Measurements from ENCODE around the gene PCDH19. TPM values are rescaled to one million over a fixed set of nuclear protein-coding genes. Genes with fewer than 3 reads are reported as not detected.

Gene PCDH19
- total and polyA plus RNA-seq, 8 donors = 0.08 to 0.44 (median 0.18) TPM

DNA sequence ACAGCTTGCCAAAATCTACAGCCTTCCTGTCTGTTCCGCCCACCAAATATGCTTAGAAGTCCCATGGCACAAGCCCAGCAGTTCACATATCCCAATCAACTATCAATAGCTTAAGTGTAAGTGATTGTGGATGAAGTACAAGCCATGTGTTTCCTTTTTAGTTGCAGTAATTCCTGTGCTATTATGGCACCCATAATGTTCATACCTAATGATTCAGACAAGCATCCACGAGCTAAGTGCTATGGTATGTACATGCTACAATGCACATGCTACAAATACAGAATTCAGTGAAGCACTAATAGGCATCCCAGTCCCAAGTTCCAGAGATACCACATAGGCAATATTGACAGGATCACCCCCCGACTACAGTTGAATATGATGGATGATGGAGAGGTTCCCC is 94.5 kb downstream of the PCDH19 start:
- Histone ChIP-seq H3K9me3 (no peaks in the 10 kb centered on the region), H3K4me3 (no peak overlapping the region), H3K27ac (no peak overlapping the region), H3K4me1 (no peaks in the 10 kb centered on the region), H3K27me3 (peaks cover 0 to 12% (median 0%) of the 10 kb centered on the region in 4 donors), H3K36me3 (no peaks in the 10 kb centered on the region)
- ATAC-seq = no peak
- TF ChIP-seq, protein P1, sequence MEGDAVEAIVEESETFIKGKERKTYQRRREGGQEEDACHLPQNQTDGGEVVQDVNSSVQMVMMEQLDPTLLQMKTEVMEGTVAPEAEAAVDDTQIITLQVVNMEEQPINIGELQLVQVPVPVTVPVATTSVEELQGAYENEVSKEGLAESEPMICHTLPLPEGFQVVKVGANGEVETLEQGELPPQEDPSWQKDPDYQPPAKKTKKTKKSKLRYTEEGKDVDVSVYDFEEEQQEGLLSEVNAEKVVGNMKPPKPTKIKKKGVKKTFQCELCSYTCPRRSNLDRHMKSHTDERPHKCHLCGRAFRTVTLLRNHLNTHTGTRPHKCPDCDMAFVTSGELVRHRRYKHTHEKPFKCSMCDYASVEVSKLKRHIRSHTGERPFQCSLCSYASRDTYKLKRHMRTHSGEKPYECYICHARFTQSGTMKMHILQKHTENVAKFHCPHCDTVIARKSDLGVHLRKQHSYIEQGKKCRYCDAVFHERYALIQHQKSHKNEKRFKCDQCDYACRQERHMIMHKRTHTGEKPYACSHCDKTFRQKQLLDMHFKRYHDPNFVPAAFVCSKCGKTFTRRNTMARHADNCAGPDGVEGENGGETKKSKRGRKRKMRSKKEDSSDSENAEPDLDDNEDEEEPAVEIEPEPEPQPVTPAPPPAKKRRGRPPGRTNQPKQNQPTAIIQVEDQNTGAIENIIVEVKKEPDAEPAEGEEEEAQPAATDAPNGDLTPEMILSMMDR (IDR thresholded peaks at IDR 0.05) = no peak
- DNase-seq = no peak
- no peak for FAIRE-seq
- intact Hi-C loops (cut with DNase I) = no loop called here
- WGBS, 2 donors = 52 to 59% methylated on average over 3 of the region's 3 CpGs

DNA sequence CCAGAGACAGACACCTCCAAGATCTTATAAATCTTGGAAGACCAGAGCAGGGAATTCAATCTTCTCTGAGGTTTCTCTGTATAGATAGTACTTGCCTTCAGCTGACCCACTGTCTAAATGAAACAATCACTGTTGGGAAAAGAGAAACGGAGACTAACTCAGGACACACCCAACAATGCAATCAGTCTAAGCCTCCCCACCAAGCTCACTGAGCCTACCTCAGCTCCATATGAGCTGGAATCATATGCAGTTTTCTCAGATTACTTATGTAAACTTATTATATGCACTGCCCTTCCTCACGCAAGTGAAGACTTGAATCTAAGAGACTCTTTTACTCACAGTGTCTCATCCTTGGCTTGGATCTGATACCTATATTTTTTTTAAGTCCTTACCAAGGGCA is 110.5 kb downstream of the PCDH19 start:
- Histone ChIP-seq H3K4me1 (no peaks in the 10 kb centered on the region), H3K4me3 (no peak overlapping the region), H3K27ac (no peak overlapping the region), H3K27me3 (peaks cover 0 to 25% (median 3%) of the 10 kb centered on the region in 4 donors), H3K36me3 (no peaks in the 10 kb centered on the region), H3K9me3 (no peaks in the 10 kb centered on the region)
- DNase-seq (no peak), FAIRE-seq (no peak), ATAC-seq (no peak)
- 49 to 61% methylated on average over 2 of the region's 2 CpGs for WGBS, 2 donors
- TF ChIP-seq, protein P1 (IDR thresholded peaks at IDR 0.05) = no peak
- intact Hi-C loops (cut with DNase I) = no loop called here

DNA sequence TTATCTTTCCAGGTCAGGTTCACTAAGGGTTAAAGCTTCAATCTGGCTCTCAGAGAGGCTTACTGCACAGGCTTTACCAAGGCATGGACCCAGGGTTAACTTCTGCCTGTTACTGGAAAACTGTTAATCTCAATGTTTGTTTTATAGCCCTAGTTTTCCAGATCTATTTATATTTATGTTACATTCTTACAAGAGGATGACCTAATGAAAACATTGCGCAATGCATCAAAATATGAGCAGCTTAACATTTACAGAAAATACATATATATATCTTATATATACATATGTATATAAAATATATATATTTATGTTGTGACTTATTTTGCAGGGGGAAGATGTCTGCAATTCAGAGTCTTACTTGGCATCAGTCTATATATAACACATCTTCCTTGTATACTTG is 112.3 kb downstream of the PCDH19 start:
- intact Hi-C loops (cut with DNase I) = no loop called here
- DNase-seq (no peak), ATAC-seq (no peak), FAIRE-seq (peak; percentile 13)
- 87 to 90% methylated on average over 1 of the region's 1 CpG for WGBS, 2 donors
- Histone ChIP-seq H3K4me1 (no peaks in the 10 kb centered on the region), H3K4me3 (no peak overlapping the region), H3K27me3 (peaks cover 0 to 29% (median 3%) of the 10 kb centered on the region in 4 donors), H3K9me3 (no peaks in the 10 kb centered on the region), H3K36me3 (no peaks in the 10 kb centered on the region), H3K27ac (no peak overlapping the region)
- TF ChIP-seq, protein P1 (IDR thresholded peaks at IDR 0.05) = no peak

DNA sequence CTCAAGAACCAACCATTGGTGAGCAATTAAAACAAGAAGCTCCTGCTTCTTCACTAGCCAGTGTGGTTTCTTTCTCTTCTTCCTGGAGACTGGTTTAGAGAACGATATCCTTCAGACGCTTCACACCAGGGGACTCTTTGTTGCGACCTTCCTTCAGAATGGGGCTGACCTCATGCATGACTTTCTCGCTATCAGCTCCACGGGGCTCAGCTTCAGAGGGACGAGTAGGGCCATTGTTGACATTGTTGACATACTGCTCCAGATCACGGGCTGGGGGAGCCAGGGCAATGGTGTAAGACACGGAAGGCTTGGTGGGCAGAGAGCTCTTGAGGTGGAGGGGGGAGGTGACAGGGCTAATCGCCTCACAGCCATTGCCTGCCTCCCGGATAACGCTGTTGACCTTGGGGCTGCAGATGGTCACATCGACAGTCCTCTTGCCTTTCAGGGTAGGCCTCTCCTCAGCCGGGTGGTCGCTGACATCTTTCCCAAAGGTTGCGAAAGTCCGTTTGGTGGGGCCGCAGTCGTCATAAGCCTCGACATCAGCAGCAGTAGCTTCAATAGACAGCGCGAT is 113.8 kb downstream of the PCDH19 start:
- intact Hi-C loops (cut with DNase I) = no loop called here
- 57 to 62% methylated on average over 21 of the region's 21 CpGs for WGBS, 2 donors
- Histone ChIP-seq H3K4me3 (no peak overlapping the region), H3K27me3 (peaks cover 0 to 20% (median 0%) of the 10 kb centered on the region in 4 donors), H3K36me3 (no peaks in the 10 kb centered on the region), H3K9me3 (no peaks in the 10 kb centered on the region), H3K4me1 (no peaks in the 10 kb centered on the region), H3K27ac (no peak overlapping the region)
- DNase-seq (peak in 2 of 6 donors; percentile 29 to 35), FAIRE-seq (no peak), ATAC-seq (no peak)
- TF ChIP-seq, protein P1 (IDR thresholded peaks at IDR 0.05) = no peak

DNA sequence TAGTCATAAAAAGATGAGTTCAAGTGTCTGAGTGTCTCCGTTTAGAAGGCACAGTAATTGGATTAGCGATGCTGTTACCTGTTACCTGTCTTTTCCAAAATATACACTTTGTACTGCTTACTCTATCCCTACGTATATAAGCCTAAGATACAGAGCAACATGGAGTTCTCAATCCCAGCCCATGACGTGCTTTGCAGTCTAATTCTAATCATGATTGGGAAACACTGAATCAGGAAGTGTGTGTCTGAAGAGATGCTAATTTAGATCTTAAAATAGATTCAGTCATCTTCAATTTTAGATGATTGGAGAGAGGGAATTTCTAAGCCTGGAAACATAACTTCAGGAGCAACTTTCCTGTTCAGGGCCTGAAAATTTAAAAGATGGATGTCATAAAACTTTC is 115.1 kb downstream of the PCDH19 start:
- ATAC-seq (no peak), DNase-seq (no peak), FAIRE-seq (no peak)
- no peaks in the 10 kb centered on the region for H3K9me3 ChIP-seq
- intact Hi-C loops (cut with DNase I) = no loop called here
- WGBS, 2 donors = 53 to 61% methylated on average over 4 of the region's 4 CpGs
- TF ChIP-seq, protein P1 (IDR thresholded peaks at IDR 0.05) = no peak
- H3K4me1 ChIP-seq = no peaks in the 10 kb centered on the region
- H3K27ac ChIP-seq = no peak overlapping the region
- peaks cover 0 to 19% (median 0%) of the 10 kb centered on the region in 4 donors for H3K27me3 ChIP-seq
- H3K4me3 ChIP-seq = no peak overlapping the region
- no peaks in the 10 kb centered on the region for H3K36me3 ChIP-seq

Measured in pancreas (tissue), 10 donors.